T-helper 2 cell treated with Interferon-gamma antibody and Interleukin-4, amounts not matched to agents 5 μg/mL and 100 μg/mL, for 36 hours (primary cell): Measurements from ENCODE around the gene TMSB4X.
"Not testable (repeated sequence)": the region's sequence is repeated elsewhere in the genome, so short reads cannot be mapped to it uniquely, and the experiment has no call there.

ENCODE experiments used
- DNase-seq: peaks from one replicate; pipeline ENCODE4 v3.0.0; 2021; ENCODE audit warnings: low spot score
- H3K27ac Mint-ChIP-seq: one replicate; pipeline ENCODE4 v1.8.0; 2021; ENCODE audit warnings: mild to moderate bottlenecking, mixed read lengths
- H3K27me3 Mint-ChIP-seq: one replicate; pipeline ENCODE4 v1.8.0; 2021; ENCODE audit warnings: low read depth, mixed read lengths
- H3K36me3 Mint-ChIP-seq: one replicate; pipeline ENCODE4 v1.8.0; 2021; ENCODE audit warnings: low read depth, mixed read lengths
- H3K4me1 Mint-ChIP-seq: one replicate; pipeline ENCODE4 v1.8.0; 2021; ENCODE audit warnings: low read depth, mixed read lengths
- H3K4me3 Mint-ChIP-seq: one replicate; pipeline ENCODE4 v1.8.0; 2022; ENCODE audit warnings: mild to moderate bottlenecking, moderate library complexity, mixed read lengths
- H3K9me3 Mint-ChIP-seq: one replicate; pipeline ENCODE4 v1.8.0; 2021; ENCODE audit warnings: mixed read lengths

TMSB4X gene

GRCh38 chrX:12962041-12962504, 12.8 kb upstream of the TMSB4X start:
- DNase-seq, result no peak
- Mint-ChIP-seq H3K9me3 (no peaks in the 10 kb centered on the region), H3K27ac (peak overlapping the region; percentile 83), H3K36me3 (peaks cover 4% of the 10 kb centered on the region), H3K4me1 (peaks cover 47% of the 10 kb centered on the region), H3K27me3 (no peaks in the 10 kb centered on the region), H3K4me3 (peak overlapping the region; percentile 17)

DNA sequence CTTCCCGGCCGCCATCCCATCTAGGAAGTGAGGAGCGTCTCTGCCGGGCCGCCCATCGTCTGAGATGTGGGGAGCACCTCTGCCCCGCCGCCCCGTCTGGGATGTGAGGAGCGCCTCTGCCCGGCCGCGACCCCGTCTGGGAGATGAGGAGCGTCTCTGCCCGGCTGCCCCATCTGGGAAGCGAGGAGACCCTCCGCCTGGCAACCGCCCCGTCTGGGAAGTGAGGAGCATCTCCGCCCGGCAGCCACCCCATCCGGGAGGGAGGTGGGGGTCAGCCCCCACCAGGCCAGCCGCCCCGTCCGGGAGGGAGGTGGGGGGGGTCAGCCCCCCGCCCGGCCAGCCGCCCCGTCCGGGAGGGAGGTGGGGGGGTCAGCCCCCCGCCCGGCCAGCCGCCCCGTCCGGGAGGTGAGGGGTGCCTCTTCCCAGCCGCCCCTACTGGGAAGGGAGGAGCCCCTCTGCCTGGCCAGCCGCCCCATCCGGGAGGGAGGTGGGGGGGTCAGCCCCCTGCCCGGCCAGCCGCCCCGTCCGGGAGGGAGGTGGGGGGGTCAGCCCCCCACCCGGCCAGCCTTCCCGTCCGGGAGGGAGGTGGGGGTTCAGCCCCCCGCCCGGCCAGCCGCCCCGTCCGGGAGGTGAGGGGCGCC, 11.6 kb upstream of the TMSB4X start:
- not testable (repeated sequence) for H3K9me3 Mint-ChIP-seq, H3K4me3 Mint-ChIP-seq, H3K27ac Mint-ChIP-seq, H3K36me3 Mint-ChIP-seq, H3K27me3 Mint-ChIP-seq, DNase-seq
- peaks cover 48% of the 10 kb centered on the region for H3K4me1 Mint-ChIP-seq

GRCh38 chrX:12965131-12965940, 9.6 kb upstream of the TMSB4X start:
- peaks cover 44% of the 10 kb centered on the region for H3K4me1 Mint-ChIP-seq
- H3K9me3 Mint-ChIP-seq, result no peaks in the 10 kb centered on the region
- H3K27me3 Mint-ChIP-seq, result no peaks in the 10 kb centered on the region
- H3K36me3 Mint-ChIP-seq, result peaks cover 7% of the 10 kb centered on the region
- peak overlapping the region; percentile 41 for H3K27ac Mint-ChIP-seq
- no peak for DNase-seq
- no peak overlapping the region for H3K4me3 Mint-ChIP-seq

- H3K27ac Mint-ChIP-seq, result peak overlapping the region; percentile 67
- H3K27me3 Mint-ChIP-seq, result no peaks in the 10 kb centered on the region
- H3K4me3 Mint-ChIP-seq, result peak overlapping the region; percentile 7
- peaks cover 45% of the 10 kb centered on the region for H3K4me1 Mint-ChIP-seq
- DNase-seq, result no peak
- peaks cover 6% of the 10 kb centered on the region for H3K36me3 Mint-ChIP-seq
- H3K9me3 Mint-ChIP-seq, result no peaks in the 10 kb centered on the region
Measured at GRCh38 chrX:12966151-12966550, 8.8 kb upstream of the TMSB4X start.

DNA sequence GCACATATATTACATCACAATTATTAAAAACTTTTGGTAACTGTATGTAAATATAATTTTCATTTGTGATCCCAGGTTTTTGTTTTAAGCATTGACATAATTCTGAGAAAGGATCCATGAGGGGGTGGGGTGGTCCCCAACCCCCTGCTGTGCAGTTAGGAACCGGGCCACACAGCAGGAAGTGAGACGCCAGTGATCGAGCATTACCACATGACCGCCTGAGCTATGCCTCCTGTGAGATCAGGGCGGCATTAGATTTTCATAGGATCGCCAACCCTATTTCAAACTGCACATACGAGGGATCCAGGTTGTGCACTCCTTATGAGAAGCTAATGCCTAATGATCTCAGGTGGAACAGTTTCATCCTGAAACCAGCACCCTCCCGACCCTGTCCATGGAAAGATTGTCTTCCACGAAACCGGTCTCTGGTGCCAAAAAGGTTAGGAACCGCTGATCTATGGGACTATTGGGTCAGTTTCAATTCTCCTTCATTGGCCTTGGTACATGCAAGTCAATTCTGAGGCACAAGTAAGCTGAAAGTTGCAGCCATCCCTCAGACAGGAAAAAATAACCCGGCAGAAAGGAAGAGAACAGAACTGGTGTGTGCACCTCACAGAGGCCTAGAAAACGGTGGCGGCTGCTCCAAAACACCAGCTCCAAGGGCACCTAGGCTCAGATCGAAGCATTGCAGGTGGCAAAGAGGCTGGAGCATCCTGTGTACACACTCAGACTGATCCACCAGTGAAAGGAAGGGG, 7.0 kb upstream of the TMSB4X start:
- Mint-ChIP-seq H3K4me3 (peak overlapping the region; percentile 84), H3K36me3 (peaks cover 8% of the 10 kb centered on the region), H3K27me3 (no peaks in the 10 kb centered on the region), H3K4me1 (peaks cover 47% of the 10 kb centered on the region), H3K9me3 (no peaks in the 10 kb centered on the region), H3K27ac (peak overlapping the region; percentile 87)
- no peak for DNase-seq

GRCh38 chrX:12970691-12971202, 4.2 kb upstream of the TMSB4X start:
- H3K27ac Mint-ChIP-seq, result peak overlapping the region; percentile 96
- H3K36me3 Mint-ChIP-seq, result peaks cover 15% of the 10 kb centered on the region
- DNase-seq, result peak; percentile 48
- H3K9me3 Mint-ChIP-seq, result no peaks in the 10 kb centered on the region
- H3K27me3 Mint-ChIP-seq, result no peaks in the 10 kb centered on the region
- H3K4me3 Mint-ChIP-seq, result peak overlapping the region; percentile 93
- H3K4me1 Mint-ChIP-seq, result peaks cover 44% of the 10 kb centered on the region

DNA sequence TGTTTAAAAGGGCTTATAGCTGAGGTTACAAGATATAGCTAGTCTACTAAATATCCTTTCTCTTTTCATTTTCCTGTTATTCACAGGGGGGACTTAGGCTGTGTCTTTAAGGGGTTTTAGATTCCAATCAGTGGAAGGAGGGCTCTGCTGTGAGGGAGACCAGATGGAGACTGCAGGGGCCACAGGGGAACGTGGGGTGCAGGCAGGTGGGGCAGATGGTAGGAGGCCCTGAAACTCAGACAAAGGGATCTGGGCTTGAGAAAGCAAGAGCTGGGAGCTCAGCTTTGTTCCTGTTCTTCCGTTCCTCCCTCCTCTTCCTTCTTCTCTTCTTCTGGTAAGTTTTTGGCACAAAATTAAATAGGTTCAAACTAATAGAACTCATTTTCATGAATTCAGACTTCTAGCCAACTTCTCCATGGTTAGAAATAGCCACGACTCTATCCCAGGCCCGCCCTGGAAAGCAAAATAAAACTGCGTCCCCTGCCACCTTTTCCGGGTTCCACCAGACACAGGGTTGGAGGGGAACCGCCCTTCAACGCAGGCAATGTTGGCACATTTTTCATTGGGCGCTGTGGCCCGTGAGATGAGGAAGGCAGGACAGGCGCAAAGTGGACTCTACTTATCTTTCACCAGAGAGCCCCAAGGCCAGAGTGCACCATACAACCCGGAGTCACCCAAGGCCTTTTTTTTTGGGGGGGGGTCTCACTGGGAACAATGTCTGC, 3.5 kb upstream of the TMSB4X start:
- Mint-ChIP-seq H3K36me3 (peaks cover 19% of the 10 kb centered on the region), H3K4me3 (peak overlapping the region; percentile 93), H3K9me3 (no peaks in the 10 kb centered on the region), H3K4me1 (peaks cover 42% of the 10 kb centered on the region), H3K27me3 (peaks cover 2% of the 10 kb centered on the region), H3K27ac (peak overlapping the region; percentile 96)
- DNase-seq, result no peak

DNA sequence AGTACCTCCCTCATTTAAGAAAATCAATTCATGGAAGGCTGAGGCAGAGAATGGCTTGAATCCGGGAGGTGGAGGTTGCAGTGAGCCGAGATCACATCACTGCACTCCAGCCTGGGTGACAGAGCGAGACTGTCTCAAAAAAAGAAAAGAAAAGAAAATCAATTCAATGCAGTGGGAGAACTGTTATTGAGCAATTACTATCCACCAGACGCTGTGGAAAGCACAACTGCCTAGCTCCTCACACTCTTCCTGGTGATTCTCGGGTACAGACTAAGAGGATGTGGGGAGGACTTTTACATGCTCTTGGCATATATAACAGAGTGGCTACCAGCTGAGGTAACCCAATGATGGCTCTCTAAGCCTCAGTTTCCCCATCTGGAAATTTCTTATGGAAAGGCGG, 2.7 kb upstream of the TMSB4X start:
- Mint-ChIP-seq H3K4me3 (peak overlapping the region; percentile 93), H3K27ac (peak overlapping the region; percentile 96), H3K4me1 (peaks cover 38% of the 10 kb centered on the region), H3K36me3 (peaks cover 27% of the 10 kb centered on the region), H3K27me3 (peaks cover 2% of the 10 kb centered on the region), H3K9me3 (no peaks in the 10 kb centered on the region)
- no peak for DNase-seq

DNA sequence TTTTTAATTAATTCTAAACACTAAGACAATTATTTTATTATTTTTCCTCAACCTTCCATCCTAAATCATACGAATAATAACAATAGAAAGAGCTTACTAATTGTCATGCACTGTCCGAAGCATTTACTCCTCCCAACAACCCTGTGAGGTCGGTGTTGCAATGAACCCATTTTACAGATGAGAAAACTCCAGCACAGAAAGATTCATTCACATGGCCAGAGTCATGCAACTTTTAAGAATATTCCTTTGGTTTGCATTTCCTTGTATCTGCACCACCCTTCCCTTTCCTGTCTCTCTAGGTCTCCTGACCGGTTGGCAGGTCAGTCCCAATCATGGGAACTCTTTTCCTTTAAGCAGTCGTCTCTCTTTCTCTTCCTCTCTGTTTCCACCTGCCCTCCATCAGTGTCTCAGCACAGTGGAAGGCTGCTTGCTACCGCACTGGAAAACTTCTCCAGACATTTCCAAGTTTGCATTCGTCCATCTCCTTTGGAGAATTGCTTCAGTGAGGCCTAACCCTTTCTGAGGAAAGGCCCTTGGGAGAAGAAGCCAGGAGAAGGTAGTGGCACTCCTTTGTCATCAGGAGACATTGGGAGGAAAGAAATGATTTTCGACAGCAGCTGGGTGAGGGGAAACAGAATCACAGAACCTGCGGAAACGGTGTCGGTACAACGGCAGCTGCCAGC, 1.9 kb upstream of the TMSB4X start:
- peaks cover 2% of the 10 kb centered on the region for H3K27me3 Mint-ChIP-seq
- H3K9me3 Mint-ChIP-seq, result no peaks in the 10 kb centered on the region
- H3K36me3 Mint-ChIP-seq, result peaks cover 35% of the 10 kb centered on the region
- no peak for DNase-seq
- H3K4me1 Mint-ChIP-seq, result peaks cover 34% of the 10 kb centered on the region
- H3K4me3 Mint-ChIP-seq, result peak overlapping the region; percentile 99
- H3K27ac Mint-ChIP-seq, result peak overlapping the region; percentile 99

DNA sequence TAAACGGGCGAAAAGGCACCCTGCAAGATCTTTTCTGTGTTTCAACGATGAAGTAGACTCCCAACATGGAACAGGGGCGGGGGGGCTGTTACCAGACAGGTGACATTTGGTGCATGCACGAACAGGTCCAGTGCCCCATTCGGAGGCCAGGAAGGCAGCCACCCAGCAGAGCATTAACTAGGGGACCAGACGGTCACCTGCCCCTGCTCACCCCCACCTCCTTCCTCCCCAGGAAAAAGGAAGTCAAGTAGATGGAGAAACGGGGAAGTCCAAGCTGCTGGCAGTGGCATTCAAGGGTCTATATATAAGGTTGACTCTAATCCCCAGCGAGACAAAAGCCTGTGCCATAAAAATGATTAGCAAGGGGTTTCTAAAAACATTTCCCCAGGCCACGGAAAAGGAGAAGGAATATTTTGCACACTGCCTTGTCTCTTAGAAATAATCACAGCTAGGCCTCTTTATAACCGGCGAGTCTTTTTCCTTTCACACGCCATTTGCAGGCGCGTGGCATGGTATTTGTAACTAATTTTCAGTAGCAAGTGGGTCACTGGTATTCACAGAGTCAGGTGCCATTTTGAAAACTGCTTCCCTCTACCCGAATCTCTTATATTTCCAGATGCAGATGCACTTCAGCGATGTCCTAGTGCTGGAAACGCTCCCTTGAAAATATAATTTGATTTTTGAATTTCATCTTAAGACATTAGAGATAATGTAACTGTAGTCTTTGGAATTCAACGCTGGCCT, 1.2 kb upstream of the TMSB4X start:
- Mint-ChIP-seq H3K9me3 (no peaks in the 10 kb centered on the region), H3K36me3 (peaks cover 39% of the 10 kb centered on the region), H3K4me1 (peaks cover 36% of the 10 kb centered on the region), H3K27me3 (peaks cover 2% of the 10 kb centered on the region), H3K4me3 (peak overlapping the region; percentile 99), H3K27ac (peak overlapping the region; percentile 99)
- no peak for DNase-seq

DNA sequence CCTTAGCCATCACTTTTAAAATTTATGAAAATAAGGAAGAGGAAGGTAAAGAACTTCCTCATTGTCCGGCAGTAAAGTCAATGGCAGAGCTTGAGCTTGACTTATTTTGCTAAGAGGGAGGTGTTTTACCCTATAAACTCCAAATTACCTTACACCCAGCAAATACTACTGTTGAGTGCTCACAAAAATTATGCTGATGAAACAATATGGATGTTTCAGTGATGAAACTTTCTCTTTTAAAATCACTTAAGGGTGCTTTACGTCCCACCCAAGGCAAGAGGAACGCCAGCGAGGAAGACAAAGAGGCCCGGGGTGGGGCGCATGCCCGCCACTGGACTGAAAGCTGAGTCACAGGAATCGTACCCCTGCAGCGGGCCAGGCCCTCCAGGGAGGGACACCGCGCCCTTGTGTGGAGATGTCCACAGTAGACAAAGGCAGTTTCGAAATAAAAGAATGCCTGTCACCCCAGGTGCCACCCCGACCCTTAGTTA, 560 bp upstream of the TMSB4X start:
- peak; percentile 50 for DNase-seq
- H3K4me1 Mint-ChIP-seq, result peaks cover 36% of the 10 kb centered on the region
- H3K4me3 Mint-ChIP-seq, result peak overlapping the region; percentile 99
- peak overlapping the region; percentile 99 for H3K27ac Mint-ChIP-seq
- H3K27me3 Mint-ChIP-seq, result peaks cover 2% of the 10 kb centered on the region
- no peaks in the 10 kb centered on the region for H3K9me3 Mint-ChIP-seq
- peaks cover 41% of the 10 kb centered on the region for H3K36me3 Mint-ChIP-seq

DNA sequence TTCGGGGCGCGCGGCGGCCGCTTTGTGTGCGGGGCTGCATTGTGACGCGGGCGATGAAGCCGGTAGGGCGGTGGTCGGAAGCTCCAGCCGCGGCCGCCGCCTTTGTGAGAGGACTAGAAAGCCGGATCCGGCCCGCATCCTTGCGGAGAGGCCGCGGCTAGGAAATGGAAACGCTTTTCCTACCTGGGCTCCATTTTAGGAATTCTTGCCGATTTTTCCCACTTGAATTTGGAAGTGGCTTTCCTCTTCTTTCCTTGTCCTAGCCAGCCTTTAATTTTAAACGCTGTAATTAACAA, 708 bp downstream of the TMSB4X start:
- peaks cover 32% of the 10 kb centered on the region for H3K4me1 Mint-ChIP-seq
- H3K9me3 Mint-ChIP-seq, result no peaks in the 10 kb centered on the region
- peaks cover 41% of the 10 kb centered on the region for H3K36me3 Mint-ChIP-seq

More for the DNA sequence above, 708 bp downstream of the TMSB4X start:
- Mint-ChIP-seq H3K27me3 (peaks cover 2% of the 10 kb centered on the region), H3K4me3 (peak overlapping the region; percentile 99), H3K27ac (peak overlapping the region; percentile 99)
- DNase-seq, result no peak
